ENCODE measurements around the gene RANBP10. TPM values are rescaled to one million over a fixed set of nuclear protein-coding genes. Genes with fewer than 3 reads are reported as not detected.

The RANBP10 gene
- total RNA-seq, 4 donors from 2014 or later, result 8.1 to 11.7 (median 9.3) TPM

DNA sequence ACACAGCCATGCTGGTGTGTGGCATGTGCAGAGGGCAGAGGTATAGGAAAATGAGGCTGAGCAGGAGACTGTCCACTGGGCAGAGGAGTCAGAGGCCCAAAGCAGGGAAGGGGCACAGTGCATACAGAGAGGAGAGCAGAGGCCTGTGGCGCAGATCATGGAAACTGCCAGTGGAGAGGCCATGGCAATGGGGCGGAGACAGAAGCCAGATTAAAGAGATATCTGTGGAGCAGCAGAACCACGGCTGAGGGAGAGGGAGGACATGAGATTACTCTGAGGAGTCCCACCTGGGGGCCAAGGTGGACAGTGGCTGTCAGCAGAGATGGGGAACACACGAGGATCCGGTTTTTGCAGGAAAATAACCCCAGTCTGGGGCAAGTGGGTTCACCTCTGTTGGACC, 43.3 kb downstream of the RANBP10 start:
- TF ChIP-seq, protein P1, sequence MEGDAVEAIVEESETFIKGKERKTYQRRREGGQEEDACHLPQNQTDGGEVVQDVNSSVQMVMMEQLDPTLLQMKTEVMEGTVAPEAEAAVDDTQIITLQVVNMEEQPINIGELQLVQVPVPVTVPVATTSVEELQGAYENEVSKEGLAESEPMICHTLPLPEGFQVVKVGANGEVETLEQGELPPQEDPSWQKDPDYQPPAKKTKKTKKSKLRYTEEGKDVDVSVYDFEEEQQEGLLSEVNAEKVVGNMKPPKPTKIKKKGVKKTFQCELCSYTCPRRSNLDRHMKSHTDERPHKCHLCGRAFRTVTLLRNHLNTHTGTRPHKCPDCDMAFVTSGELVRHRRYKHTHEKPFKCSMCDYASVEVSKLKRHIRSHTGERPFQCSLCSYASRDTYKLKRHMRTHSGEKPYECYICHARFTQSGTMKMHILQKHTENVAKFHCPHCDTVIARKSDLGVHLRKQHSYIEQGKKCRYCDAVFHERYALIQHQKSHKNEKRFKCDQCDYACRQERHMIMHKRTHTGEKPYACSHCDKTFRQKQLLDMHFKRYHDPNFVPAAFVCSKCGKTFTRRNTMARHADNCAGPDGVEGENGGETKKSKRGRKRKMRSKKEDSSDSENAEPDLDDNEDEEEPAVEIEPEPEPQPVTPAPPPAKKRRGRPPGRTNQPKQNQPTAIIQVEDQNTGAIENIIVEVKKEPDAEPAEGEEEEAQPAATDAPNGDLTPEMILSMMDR (IDR thresholded peaks at IDR 0.05; ENCODE audit: low read depth), result no peak

DNA sequence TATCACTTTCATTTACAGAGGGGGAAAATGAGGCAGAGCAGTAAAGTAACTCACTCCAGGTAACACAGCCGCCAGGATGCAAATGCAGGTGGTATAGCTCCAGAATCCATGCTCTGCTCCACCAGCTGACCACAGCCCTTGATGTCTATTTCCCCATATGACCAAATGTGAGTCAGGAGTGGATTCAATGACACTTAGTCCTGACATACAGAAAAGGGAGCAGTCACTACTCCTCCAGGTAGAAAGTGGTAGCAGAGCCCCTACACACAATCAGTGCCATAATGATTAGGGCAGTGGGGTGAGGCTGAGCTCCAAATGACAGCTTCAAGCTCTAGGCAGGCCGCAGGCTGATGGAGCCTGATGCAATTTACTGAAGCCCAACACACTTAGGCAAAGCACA, 44.0 kb downstream of the RANBP10 start:
- TF ChIP-seq, protein P1 (IDR thresholded peaks at IDR 0.05; ENCODE audit: low read depth), result no peak

DNA sequence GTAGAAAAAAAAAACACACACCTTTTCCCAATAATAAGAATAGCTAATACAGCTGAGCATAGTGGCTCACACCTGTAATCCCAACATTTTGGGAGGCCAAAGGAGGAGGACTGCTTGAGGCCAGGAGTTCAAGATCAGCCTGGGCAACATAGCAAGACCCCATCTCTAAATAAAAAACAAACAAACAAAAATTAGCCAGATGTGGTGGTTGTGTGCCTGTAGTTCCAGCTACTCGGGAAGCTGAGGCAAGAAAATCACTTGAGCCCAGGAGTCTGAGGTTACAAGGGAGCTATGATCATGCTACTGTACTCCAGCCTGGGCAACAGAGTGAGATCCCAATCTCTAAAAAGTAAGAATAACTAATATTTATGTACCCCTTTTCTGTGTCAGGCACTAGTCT, 44.4 kb downstream of the RANBP10 start:
- TF ChIP-seq, protein P1 (IDR thresholded peaks at IDR 0.05; ENCODE audit: low read depth), result no peak

DNA sequence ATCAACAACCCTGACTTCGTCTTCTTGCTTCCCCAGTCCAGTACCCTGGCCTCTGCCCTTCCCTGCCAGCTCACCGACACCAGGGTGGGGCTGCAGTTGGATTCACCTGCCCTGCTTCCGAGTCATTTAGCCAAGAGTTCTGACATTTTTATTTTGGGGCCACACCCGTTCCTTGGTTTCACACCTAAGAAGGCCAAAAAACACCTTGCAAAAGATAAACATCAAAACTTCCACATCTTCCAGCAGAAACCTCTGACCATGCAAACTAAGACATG, 45.5 kb downstream of the RANBP10 start:
- TF ChIP-seq, protein P1 (IDR thresholded peaks at IDR 0.05; ENCODE audit: low read depth), result no peak

DNA sequence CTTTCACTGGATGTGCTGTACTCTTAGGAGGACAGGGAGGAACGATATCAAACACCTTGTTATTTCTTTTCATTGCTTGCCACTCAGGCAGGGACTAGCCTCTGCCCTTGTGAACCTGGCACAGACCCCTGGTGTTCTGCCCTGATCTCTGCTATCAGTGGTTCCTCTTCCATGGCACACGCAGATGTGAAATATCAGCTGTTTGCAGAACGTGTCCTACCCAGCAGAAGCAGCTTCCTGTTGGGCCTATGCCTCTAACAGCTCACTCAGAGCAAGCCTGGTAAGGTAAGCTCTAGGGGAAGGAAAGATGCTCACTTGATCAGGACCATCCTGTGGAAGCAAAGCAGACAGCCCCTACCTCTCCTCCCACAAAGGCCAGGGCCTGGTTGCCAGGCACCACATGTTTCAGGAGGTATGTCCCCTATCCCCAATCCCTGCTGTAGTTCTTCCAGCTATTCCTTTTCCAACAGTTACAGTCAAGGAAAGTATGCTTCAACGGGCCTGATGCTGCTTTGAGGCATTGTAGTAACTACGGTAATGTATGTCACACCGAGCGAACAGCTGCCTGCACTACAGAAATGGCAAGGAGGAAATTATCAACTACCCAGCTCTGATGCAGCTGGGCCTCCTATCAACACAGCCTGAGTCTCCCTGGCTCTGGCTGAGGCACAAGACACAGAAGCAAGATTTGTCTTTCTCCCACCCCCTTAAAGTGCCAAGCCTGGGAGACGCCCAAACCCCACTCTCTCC, 46.0 kb downstream of the RANBP10 start:
- TF ChIP-seq, protein P1 (IDR thresholded peaks at IDR 0.05; ENCODE audit: low read depth), result no peak

DNA sequence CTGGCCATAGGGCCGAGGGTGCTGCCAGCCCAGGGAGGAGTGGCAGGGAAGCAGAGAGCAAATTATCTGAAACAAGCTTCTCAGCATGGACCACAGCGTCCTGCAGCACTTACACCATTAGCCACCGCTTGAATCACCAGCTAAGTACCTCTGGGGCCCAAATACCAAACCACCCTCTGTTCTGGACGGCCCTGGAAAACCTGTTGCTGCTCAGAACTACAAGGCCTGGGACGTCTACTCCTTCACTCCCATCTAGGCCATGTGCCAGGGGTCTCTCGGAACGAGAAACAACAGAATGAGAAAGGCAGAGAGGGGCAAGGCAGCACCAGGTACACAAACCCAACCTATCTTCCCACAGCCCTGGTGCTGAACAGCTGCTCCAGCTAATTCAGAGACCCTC, 47.4 kb downstream of the RANBP10 start:
- TF ChIP-seq, protein P1 (IDR thresholded peaks at IDR 0.05; ENCODE audit: low read depth), result no peak

DNA sequence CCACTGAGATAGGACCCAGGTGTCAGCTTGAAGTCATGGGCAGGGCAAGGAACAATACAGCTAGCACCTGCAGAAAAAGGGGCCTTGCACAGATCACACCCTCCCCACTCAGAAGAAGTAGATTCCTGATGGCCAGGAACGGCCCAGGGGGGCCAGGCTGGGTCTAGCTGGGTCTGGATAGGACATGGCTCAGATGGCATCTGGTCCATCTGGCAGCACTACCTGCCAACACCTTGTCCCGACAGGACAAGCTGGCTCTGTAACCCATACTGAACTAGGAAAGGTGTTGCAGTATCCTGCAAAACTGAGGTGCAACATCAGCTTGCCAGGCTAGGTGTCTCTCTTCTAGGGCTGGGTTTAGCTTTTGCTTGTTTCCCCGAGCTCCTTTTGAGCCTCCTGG, 48.4 kb downstream of the RANBP10 start:
- TF ChIP-seq, protein P1 (IDR thresholded peaks at IDR 0.05; ENCODE audit: low read depth), result no peak
